ENCODE results near the gene CUX1. TPM values are rescaled to one million over a fixed set of nuclear protein-coding genes. Genes with fewer than 3 reads are reported as not detected.

The CUX1 gene
- total RNA-seq, 1 donor from 2014 or later = 66.4 TPM

GRCh38 chr7:101988513-101988912, 171.1 kb downstream of the CUX1 start:
- Histone ChIP-seq H3K4me1 (peaks cover 23% of the 10 kb centered on the region), H3F3A (ENCODE audit: low read depth) (peaks cover 22% of the 10 kb centered on the region), H4K20me1 (ENCODE audit: low read depth) (peaks cover 70% of the 10 kb centered on the region), H3K9me3 (ENCODE audit: low read depth) (no peaks in the 10 kb centered on the region), H3K36me3 (no peaks in the 10 kb centered on the region), H3K4me3 (no peak overlapping the region), H3K27ac (no peak overlapping the region), H2AFZ (replicated peaks) (no peak overlapping the region), H3K79me2 (ENCODE audit: low read depth) (peaks cover 72% of the 10 kb centered on the region), H3K4me2 (no peak overlapping the region), H3K9ac (no peak overlapping the region), H3K27me3 (no peaks in the 10 kb centered on the region)
- no peak for TF ChIP-seq CTCF (IDR thresholded peaks at IDR 0.05)
- TF ChIP-seq EZH2 (IDR thresholded peaks at IDR 0.05) = no peak
- no peak for TF ChIP-seq EZH2phosphoT487 (IDR thresholded peaks at IDR 0.05)
- peaks cover 3% of the 10 kb centered on the region for H3K27me3 Mint-ChIP-seq (ENCODE audit: insufficient read depth, low read depth)
- no peak for DNase-seq (ENCODE audit: low spot score)
- no peaks in the 10 kb centered on the region for H3K9me3 Mint-ChIP-seq
- no peak overlapping the region for H3K4me3 Mint-ChIP-seq
- peaks cover 35% of the 10 kb centered on the region for H3K4me1 Mint-ChIP-seq
- H3K27ac Mint-ChIP-seq = no peak overlapping the region
- H3K36me3 Mint-ChIP-seq = peaks cover 3% of the 10 kb centered on the region

GRCh38 chr7:101989101-101989500, 171.7 kb downstream of the CUX1 start:
- H3K4me1 Mint-ChIP-seq = peaks cover 34% of the 10 kb centered on the region
- Histone ChIP-seq H3K9ac (no peak overlapping the region), H3K79me2 (ENCODE audit: low read depth) (peaks cover 70% of the 10 kb centered on the region), H3K9me3 (ENCODE audit: low read depth) (no peaks in the 10 kb centered on the region), H3K4me1 (peaks cover 23% of the 10 kb centered on the region), H3K36me3 (no peaks in the 10 kb centered on the region), H4K20me1 (ENCODE audit: low read depth) (peaks cover 76% of the 10 kb centered on the region), H3K4me3 (no peak overlapping the region), H3K27ac (no peak overlapping the region), H3K27me3 (no peaks in the 10 kb centered on the region), H2AFZ (replicated peaks) (no peak overlapping the region), H3F3A (ENCODE audit: low read depth) (peaks cover 22% of the 10 kb centered on the region), H3K4me2 (no peak overlapping the region)
- DNase-seq (ENCODE audit: low spot score) = no peak
- peaks cover 3% of the 10 kb centered on the region for H3K27me3 Mint-ChIP-seq (ENCODE audit: insufficient read depth, low read depth)
- peaks cover 3% of the 10 kb centered on the region for H3K36me3 Mint-ChIP-seq
- no peak overlapping the region for H3K4me3 Mint-ChIP-seq
- TF ChIP-seq CTCF (IDR thresholded peaks at IDR 0.05) (no peak), EZH2 (IDR thresholded peaks at IDR 0.05) (no peak), EZH2phosphoT487 (IDR thresholded peaks at IDR 0.05) (no peak)
- peak overlapping the region; percentile 59 for H3K27ac Mint-ChIP-seq
- no peaks in the 10 kb centered on the region for H3K9me3 Mint-ChIP-seq

- no peaks in the 10 kb centered on the region for H3K36me3 ChIP-seq
- no peaks in the 10 kb centered on the region for H3K9me3 ChIP-seq (ENCODE audit: low read depth)
- TF ChIP-seq EZH2phosphoT487 (IDR thresholded peaks at IDR 0.05) = no peak
- TF ChIP-seq EZH2 (IDR thresholded peaks at IDR 0.05) = no peak
- TF ChIP-seq CTCF (IDR thresholded peaks at IDR 0.05) = no peak
- peaks cover 69% of the 10 kb centered on the region for H3K79me2 ChIP-seq (ENCODE audit: low read depth)
- Mint-ChIP-seq H3K27me3 (ENCODE audit: insufficient read depth, low read depth) (peaks cover 2% of the 10 kb centered on the region), H3K4me1 (peaks cover 22% of the 10 kb centered on the region), H3K27ac (no peak overlapping the region), H3K36me3 (peaks cover 3% of the 10 kb centered on the region), H3K9me3 (no peaks in the 10 kb centered on the region), H3K4me3 (no peak overlapping the region)
- no peak overlapping the region for H3K9ac ChIP-seq
- peaks cover 4% of the 10 kb centered on the region for H3F3A ChIP-seq (ENCODE audit: low read depth)
- H3K4me1 ChIP-seq = peaks cover 11% of the 10 kb centered on the region
- H2AFZ ChIP-seq (replicated peaks) = no peak overlapping the region
- no peak overlapping the region for H3K27ac ChIP-seq
- H3K4me2 ChIP-seq = no peak overlapping the region
- H3K27me3 ChIP-seq = no peaks in the 10 kb centered on the region
- H4K20me1 ChIP-seq (ENCODE audit: low read depth) = peaks cover 71% of the 10 kb centered on the region
- no peak for DNase-seq (ENCODE audit: low spot score)
- H3K4me3 ChIP-seq = no peak overlapping the region
Observed at GRCh38 chr7:101990811-101991418, 173.5 kb downstream of the CUX1 start.

Measured in neural progenitor cell (in vitro differentiated cells).